ENCODE results near the gene RASL11B.

DNA sequence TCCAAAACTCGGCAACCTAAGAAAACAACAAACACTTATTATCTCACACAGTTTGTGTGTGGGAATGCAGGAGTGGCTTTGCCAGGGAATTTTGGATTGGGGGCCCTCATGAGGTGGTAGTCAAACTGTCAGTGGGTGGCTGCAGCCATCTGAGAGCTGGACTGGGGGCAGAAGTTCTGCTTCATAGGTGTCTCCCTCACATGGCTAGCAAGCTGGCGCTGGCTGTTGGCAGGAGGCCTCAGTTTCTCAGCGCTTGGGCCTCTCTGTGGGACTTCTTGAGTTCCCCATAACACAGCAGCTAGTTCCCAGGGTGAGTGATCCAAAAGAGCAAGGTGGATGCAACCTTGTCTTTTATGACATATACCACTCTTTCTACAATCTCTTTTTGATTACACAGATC lies 26.0 kb upstream of the RASL11B start:
- TF ChIP-seq, protein P1, sequence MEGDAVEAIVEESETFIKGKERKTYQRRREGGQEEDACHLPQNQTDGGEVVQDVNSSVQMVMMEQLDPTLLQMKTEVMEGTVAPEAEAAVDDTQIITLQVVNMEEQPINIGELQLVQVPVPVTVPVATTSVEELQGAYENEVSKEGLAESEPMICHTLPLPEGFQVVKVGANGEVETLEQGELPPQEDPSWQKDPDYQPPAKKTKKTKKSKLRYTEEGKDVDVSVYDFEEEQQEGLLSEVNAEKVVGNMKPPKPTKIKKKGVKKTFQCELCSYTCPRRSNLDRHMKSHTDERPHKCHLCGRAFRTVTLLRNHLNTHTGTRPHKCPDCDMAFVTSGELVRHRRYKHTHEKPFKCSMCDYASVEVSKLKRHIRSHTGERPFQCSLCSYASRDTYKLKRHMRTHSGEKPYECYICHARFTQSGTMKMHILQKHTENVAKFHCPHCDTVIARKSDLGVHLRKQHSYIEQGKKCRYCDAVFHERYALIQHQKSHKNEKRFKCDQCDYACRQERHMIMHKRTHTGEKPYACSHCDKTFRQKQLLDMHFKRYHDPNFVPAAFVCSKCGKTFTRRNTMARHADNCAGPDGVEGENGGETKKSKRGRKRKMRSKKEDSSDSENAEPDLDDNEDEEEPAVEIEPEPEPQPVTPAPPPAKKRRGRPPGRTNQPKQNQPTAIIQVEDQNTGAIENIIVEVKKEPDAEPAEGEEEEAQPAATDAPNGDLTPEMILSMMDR (IDR thresholded peaks at IDR 0.05; ENCODE audit: insufficient read depth, low read depth, low read length) = no peak
- no peak for TF ChIP-seq EZH2 (IDR thresholded peaks at IDR 0.05; ENCODE audit: insufficient read depth, low read length)

Measured in astrocyte (in vitro differentiated cells and primary cell).